ENCODE measurements around the gene COL23A1.

The COL23A1 gene

DNA sequence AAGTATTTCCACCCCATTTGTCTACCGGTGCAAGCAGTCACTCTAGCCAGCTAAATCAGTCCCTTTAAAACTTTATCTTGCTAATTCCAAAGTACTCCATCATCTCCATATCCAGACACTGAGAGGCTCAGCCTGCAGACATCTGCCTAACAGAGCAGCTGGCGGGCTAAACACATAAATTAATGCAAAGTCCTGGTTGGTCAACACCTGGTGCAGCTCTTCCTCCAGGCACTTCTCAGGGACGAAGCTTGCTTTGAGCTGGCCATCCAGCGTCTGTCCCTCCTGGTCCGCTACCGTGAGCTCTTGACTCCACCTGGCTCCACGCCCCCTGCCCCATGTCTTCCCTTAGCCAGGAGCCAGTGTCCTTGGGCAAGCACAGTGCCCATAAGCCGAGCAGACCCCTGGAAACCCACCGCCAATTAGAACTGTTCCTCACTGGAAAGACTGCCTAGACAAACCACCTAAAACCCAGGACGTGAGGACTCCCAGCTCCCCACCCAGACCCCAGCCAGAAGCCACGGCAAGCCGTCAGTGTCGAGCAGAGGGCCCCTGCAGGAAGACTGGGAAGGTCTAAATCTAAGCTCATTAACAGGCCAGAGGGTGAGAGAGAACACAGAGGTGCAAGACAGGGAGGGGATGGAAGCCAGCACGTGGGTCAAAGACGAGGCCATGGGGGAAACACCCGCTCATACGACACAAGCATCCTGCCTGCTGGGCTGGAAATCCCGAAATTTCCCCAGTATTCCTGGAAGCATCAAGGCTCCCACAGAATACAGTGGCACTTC is 120.0 kb downstream of the COL23A1 start:
- FAIRE-seq: no peak

DNA sequence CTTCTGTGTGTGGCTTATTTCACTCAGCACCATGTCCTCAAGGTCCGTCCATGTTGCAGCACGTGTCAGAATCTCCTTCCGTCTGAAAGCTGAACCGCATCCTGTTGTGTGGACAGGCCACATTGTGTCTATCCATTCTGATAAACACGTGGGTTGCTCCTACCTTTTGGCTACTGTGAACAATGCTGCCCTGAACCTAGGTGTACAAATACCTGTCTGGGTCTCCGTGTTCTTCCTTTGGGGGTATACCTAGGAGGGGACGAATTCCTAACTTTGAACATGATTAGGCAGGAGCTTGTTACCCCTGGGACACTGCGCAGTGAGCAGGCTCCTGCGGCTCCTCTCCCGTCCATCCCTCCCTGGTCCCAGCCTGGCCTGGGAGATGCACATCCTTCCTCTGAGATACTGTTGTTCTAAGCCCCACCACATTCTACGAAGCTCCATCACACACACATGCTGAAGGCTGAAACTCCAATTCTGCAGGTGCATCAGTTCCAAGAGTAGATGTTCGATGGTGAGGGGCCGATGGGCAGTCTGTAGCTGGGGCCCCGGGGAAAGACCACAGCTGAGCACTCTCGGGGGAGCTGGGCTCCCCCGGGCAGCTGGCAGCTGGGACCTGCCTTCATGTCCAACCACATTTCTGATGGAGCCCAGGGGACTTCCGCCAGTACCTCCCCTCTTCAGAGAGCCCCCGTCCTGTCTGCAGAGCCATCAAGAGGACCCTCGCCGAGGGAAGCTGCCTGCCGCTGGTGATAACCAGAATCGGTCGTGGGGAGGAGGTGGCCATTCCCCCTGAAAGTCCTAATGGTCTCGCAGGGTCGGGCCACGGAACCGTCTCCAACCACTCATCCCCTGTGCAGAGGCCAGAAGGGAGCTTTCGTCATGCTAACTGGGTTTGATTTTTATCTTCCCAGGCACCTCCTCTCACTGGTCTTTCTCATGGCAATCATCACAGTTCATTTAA is 120.9 kb downstream of the COL23A1 start:
- no peak for FAIRE-seq

DNA sequence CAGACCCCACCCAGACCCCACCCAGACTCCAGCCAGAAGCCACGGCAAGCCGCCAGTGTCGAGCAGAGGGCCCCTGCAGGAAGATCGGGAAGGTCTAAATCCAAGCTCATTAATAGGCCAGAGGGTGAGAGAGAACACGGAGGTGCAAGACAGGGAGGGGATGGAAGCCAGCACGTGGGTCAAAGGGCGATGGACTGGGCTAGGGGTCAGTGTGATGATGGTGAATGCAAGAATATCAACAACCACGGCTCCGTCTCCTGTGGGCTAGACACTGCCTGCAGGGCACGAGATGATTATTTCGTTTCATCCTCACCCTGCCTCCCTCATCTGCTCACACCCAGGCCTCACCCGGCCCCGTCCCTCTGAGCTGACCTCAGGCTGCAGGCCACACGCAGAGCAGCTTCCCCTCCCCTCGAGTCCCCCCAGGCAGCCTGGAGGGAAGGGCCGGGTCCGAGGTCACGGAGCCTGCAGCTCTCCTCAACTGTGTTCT is 122.0 kb downstream of the COL23A1 start:
- FAIRE-seq: no peak

DNA sequence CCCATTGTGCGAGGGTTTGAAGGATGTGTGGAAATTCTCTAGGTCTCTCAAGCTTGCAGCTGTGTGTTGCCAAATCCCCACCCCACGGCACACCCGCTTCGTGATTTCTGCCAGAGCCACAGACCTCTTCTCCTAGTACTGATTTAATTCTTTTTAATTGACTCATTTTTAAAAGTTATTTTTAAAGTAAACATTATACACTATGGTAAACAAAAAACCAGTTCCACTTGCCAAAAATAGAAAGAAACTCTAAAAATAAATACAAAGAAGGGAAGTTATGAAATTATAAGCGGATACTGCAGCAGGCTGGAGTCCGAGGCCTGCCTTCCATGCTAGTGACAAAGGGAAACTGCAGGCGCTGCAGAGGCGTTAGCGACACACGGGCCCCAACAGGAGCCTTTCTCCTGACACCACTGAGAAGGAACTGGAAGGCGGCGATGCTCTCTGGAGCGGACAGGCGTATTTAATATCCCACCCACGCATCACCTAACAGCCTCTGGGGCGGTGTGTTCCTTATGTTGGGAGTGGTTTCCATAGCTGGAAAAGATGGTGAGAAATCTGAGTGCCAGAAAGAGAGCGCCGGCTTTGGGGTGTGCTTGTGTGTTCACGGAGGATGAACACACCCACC is 122.5 kb downstream of the COL23A1 start:
- FAIRE-seq: no peak

DNA sequence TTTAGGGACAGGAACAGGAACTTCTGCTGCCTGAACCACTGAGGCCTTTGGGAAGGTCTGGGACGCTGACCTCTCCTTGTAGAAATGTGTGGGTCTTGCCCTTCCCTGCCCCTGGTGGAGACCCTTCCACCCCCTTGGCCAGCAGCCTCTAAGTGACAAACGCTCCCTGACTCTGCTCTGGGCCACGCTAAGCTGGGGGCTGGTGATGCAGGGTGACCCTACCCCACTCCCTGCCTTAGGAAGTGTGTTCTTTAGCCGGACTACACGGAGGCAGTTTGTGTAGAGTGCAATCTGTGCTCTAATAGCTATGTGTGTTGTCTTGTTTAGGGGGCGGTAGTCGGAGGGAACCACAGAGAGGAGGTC is 123.0 kb downstream of the COL23A1 start:
- no peak for FAIRE-seq

DNA sequence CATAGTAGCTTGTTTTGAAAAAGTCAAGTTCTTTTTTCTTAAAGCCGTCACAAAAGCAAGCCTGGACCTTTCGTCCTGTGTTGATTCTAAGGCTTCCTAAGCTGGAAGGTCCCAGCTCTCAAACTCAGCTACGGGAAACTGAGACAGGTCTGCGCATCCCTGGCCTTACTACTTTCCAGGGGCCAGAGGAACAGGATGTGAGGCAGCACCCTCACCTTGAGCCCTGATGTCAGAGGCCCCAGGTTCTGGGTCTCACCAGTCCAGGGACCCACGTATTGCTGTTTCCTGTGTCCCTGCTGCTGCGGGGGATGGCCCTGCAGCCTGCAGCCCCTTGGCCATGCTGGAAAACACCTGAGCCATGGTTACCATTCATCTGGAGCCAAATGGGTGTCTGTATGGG is 123.9 kb downstream of the COL23A1 start:
- FAIRE-seq: no peak

DNA sequence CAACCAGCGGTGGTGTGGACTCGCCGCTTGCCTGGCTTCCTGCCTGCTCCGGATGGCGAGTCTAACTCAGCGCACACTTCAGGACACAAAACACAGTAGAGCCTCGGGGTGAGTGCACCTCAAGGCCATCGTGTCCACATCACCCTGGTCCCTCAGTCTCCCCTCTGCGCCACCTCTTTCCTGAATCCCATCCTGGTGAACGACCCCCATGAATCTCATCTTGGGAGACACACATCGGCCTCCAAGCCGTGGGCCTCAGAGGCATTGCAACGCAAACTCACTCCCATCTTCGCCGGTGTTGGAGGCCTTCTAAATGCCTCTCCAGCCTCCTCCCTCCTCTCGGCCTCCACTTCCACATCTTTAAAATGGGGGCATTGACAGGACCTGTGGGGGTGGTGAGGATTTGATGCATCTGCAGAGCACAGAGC is 124.3 kb downstream of the COL23A1 start:
- FAIRE-seq: no peak

DNA sequence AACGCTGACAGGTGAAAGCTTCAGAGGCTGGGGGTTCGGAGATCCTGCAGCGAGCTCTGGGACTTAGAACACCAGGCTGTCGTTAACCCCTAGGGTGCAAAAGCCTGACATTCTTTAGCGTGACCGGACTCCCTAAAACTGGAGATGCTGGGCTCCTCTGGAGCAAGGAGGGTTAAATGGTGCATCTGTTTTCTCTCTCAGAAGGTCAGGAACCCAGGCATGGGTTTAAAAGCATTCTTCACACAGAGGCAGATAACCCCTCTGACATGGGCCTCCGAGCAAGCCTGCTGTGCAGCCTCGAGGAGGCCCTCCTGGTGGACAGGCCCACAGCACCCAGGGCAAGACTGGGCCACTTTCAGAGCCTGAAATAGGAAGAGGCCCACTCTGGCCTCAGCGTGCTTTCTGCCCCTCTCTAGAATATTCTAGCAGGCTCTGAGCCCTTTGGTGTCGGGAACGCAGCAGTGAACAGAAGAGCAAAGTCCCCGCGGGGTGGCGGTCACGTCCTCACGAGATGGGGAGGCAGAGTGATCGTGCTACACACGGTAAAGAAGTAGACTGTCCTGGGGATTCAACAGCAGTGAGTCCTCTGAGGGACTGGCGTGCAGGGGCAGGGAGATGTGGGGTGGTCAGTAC is 124.8 kb downstream of the COL23A1 start:
- no peak for FAIRE-seq

DNA sequence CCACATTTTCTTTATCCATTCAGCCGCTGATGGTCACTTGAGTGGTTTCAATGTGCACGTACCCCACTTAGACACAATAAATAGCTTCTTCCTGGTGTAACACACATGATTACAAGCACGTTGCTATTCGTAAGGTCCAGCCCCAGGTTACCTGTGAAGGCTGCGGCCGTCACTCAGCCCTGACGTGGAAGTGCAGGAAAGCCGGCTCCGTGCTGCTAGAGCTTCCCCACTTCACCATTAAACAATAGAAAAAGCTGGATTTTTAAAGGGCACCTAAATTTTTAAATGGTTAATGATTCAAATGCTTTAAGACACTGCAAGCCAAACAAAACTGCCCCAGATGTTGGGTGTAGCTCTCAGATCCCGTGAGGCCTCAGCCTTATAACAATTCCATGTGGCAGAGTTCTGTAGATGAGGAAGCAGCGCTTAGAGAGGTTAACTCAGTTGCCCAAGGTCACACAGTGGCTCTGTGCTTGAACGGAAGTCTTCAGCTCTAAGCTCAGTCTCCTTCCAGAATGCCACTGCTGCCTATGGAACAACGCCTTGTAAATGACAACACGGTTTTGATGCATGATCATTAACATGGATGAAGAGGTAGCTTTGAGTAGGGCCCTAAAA is 125.7 kb downstream of the COL23A1 start:
- FAIRE-seq: no peak

DNA sequence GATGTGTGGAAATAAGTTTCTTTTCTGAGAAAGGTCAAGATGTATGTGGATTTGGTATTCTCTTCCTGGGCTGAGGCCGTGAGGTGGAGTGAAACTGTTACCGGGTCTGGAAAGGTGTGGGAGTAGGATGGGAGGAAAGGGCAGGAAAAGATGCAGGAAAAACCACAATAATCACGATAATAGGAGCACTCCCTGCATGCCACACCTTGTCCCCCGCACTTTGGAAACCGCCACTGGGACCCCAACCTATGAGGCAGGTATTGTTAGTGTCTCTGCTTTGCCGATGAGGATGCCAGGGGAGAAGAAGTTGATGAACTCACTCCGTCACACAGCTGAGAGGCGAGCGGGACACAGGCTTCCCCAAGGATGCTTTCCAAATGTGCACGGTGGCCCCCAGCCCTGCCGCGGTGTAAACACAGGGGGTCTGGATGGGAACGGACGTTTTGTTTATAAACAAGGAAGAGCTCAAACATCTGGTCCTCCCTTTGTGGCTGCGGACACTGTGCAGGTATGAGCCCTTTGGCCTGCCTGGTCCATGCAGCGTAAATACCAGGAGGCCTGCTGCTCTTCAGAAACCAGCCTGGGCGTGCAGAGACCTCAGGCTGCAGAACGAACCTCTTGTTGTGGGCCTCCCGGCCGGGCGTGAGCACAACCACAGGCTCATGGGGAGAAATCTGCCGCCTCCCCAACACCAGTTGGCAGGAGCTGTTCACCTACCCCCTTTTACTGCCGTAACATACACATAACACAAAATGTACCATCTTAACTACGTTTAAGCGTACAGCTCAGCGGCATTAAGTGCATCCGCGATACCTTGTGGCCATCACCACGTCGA is 126.7 kb downstream of the COL23A1 start:
- FAIRE-seq: no peak

DNA sequence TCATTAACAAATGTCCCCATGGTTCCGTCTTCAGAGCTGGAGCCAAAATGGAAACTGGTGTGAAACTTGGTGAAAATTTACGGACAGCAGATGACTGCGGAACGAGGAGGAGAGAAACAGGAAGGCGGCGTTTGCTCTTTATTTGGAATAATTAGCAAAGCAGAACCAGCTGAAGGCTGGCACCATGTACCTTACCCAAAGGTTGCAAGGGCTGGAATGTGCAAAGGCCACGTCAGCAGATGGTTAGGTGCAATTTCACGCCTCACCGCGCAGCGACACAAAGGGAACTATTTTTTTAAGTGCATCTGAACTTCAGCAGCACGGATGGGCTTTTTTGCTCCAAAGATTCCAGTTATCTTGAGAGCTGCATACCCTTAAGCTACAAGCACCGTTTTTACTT is 127.4 kb downstream of the COL23A1 start:
- FAIRE-seq: no peak

DNA sequence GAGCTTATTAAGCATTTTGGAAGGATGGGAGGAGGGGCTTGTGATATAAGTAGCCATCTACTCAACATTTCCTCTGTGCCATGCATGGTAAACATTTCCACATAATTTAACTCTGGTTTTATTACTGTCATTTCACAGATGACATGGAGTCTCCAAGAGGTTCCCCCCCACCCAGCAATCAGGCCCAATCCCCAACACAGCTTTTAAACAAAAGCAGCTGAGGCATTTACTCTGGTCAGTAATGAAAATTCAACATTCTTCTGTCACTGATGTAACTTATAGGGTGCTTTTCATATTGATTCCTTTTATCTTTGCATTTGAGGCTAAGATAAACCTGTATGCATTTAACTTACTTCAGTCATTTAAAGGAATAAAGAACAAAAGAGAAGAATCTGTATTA is 128.1 kb downstream of the COL23A1 start:
- no peak for FAIRE-seq

DNA sequence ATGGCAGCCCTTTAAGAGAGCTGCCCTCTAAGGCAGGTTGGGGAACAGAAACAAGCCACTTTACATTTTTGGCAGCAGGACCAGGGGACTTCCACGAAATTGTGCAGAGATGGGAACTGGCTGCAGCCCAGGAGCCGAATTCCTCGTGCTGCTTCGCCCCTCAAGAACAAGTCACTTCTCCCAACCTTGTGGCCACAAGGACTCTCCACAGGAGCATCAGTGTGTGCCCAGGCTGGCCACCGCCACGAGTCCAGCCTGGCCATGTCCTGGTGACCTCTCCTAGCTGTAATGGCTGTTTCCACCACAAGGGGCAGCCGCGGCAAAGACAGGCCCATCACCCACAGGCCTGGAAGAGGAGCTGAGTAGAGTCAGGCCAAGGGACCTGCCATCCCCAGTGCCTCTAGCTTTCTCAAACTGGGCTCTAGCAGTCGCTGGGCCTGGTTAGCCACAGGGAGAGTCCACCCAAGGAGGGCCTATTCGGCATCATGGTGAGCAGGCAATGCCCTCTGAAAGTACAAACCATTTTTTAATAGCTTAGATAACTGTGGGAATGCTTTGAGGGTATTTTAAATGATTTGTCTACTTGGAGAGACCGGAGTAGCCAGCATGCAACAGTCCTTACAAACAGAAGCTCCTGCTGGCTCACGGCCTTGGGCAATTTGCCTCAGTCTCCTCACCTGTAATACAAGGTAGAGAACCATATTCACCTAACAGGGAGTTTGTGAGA is 129.0 kb downstream of the COL23A1 start:
- FAIRE-seq: no peak

DNA sequence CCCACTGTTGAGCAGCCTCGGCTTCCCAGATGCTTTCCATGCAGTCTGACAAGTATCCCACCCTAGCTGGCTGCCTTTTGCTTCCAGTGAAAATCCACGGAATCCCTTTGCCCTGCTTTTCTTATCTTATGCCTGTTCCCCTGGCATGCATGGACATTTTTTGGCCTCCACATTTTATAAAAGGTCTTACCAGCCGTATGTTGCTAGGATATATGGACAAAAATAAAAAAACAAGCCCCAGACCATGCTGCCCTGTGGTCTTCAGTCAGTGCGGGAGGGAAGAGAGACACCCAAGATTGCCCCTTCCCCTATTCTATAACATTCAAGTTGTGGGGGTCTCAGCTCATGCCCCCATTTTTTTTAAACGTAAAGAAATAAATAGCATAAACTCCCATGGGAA is 129.6 kb downstream of the COL23A1 start:
- no peak for FAIRE-seq

DNA sequence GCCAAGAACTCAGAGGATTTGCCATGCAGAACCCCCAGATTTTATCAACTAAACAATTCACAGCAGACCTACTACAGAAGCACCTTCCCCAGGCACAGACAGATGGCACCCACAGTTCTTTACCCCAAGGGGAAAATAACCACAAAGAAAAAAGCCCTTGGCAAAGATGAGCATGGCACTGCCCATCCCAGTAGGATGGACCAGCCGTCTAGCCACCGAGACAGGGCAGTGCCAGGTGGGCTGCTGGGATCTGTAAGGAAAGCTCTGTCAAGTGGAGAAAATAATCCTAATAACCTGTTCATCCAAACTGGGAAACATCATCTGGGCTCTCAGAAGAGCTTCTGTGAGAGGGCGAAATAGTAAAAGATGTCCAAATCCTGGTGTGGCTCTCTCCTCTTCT is 130.0 kb downstream of the COL23A1 start:
- FAIRE-seq: no peak

DNA sequence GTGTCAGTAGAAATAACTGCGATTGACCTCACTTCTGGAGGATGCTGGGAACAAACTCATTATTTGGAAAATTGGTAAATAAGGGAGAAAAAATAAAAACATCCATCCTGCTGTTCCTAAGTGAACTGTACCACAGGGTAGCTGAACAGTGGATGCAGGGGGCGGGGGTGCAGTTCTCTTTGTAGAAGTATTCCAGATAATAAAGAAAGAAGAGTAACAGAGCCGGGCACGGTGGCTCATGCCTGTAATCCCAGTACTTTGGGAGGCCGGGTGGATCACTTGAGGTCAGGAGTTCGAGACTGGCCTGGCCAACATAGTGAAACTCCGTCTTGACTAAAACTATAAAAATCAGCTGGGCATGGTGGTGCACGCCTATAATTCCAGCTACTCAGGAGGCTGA is 132.1 kb downstream of the COL23A1 start:
- FAIRE-seq: no peak

DNA sequence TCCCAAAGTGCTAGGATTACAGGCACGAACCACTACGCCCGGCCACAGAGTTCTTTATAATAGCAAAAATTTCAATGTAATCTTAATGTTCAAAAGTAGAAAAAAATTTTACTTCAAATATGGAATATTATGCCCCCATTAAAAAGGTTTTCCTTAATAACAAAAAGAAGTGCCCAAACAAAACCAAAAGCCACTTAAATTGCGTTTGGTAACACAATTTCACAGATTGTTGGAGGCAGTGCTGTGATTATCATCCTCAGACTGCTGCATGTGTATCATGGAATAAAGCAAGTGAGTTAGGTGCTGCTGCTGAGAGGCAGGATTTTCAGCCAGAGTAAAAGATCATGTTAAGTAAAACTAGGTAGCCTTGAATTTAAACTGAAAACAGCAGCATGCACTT is 132.7 kb downstream of the COL23A1 start:
- no peak for FAIRE-seq

DNA sequence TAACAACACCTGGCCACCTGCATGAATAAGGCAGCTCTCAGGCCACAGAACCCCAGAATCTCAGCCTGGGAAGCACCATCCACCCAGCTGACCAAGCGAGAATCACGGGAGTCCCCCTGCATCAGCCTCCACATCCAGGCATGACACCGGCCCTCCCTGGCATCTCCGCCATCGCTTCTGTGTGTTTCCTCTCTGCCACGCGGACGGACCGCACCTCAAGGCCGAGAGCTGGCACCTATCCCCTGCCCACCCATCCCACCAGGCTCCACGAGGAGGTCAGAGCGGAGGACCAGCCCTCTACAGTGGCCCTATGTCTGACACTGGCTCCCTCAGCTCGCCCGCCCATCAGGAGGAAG is 134.7 kb downstream of the COL23A1 start:
- FAIRE-seq: no peak

DNA sequence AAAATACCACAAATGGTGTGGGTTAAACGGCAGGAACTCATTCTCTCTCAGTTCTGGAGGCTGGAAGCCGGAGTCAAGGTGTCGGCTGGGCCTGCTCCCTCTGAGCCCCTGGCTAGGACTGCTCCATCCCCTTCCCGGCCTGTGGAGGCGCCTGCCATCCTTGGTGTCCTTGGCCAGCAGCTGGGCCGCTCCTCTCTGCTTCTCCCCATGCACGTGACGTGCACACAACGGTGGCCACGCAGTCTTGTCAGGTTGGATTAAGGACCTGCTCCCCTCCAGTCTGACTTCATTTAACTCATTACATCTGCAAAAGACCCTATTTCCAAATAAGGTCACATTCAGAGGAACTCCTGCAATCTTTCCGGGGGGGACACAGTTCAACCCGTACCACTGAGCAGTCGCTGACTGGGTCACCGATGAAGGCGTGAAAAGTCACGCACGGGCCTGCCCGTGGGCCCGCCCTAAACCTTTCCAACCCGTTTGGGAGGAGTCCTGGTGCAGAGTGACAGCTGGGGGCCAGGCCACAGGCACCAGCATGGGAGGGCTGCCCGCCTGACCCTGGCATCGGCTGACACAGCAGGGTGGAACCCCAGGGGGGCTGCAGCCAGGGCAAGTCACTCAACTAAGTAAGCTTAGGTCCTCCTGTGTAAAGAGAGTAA is 135.2 kb downstream of the COL23A1 start:
- no peak for FAIRE-seq

DNA sequence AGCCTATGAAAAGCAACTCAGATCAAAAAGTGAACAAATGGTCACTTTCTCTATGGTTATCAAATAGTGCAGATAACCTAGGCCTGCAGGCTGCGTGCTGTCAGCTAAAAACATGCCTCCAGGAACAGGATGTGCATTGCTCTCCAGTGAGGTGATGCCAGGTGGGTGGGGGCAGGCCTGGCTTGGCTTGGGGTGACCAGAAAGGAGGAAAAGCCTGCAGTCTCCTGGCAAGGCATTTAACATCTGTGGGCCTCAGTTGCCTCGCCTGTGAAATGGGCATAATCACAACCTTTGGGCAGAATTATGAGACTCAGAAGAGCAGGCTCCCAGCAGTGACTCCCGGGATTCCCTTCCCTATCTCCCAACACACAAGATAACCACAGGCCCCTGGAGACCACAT is 135.9 kb downstream of the COL23A1 start:
- no peak for FAIRE-seq

Data from G401.6 (cell line).